ENCODE measurements around the gene FUBP1.

DNA sequence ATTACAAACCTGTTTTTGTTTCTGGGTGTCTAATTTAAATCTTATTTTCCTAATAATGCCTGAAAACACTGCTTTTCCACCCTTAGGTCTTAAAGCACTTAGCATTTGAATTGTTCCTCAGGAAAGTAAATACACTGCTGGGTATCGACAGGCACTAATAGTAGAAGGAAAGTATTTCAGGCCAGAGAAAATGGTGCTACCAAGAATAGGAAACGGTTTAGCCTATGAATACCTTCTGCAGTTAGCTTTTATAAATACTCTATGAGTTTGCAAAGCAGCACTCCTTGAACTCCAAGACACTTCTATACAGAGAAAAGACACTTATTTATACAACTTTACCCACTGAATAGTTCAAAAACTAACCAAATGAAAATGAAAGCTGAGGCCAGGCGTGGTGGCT lies 6.8 kb downstream of the FUBP1 start:
- no peak for TF ChIP-seq POLR2A (IDR thresholded peaks at IDR 0.05; ENCODE audit: extremely low read depth, insufficient read length)
- TF ChIP-seq, protein P1, sequence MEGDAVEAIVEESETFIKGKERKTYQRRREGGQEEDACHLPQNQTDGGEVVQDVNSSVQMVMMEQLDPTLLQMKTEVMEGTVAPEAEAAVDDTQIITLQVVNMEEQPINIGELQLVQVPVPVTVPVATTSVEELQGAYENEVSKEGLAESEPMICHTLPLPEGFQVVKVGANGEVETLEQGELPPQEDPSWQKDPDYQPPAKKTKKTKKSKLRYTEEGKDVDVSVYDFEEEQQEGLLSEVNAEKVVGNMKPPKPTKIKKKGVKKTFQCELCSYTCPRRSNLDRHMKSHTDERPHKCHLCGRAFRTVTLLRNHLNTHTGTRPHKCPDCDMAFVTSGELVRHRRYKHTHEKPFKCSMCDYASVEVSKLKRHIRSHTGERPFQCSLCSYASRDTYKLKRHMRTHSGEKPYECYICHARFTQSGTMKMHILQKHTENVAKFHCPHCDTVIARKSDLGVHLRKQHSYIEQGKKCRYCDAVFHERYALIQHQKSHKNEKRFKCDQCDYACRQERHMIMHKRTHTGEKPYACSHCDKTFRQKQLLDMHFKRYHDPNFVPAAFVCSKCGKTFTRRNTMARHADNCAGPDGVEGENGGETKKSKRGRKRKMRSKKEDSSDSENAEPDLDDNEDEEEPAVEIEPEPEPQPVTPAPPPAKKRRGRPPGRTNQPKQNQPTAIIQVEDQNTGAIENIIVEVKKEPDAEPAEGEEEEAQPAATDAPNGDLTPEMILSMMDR (IDR thresholded peaks at IDR 0.05; ENCODE audit: low read depth, low read length), result no peak
- TF ChIP-seq MYC (IDR thresholded peaks at IDR 0.05; ENCODE audit: low read depth, low read length), result no peak
- TF ChIP-seq, protein P2, sequence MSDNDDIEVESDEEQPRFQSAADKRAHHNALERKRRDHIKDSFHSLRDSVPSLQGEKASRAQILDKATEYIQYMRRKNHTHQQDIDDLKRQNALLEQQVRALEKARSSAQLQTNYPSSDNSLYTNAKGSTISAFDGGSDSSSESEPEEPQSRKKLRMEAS (IDR thresholded peaks at IDR 0.05; ENCODE audit: low read depth, low read length), result no peak
